Sigmoid colon (tissue), 7 donors: ENCODE data around the gene PYGB. TPM values are rescaled to one million over a fixed set of nuclear protein-coding genes. Genes with fewer than 3 reads are reported as not detected.

Experiments
- DNase-seq: peaks from one replicate; pipeline ENCODE4 v3.0.0-alpha.2; 2019
- H3K27ac ChIP-seq, 4 donors: fragments of 200-600 bp; sonication (generic); one replicate each; pipeline ENCODE4 v1.5.1; 2016 to 2019; ENCODE audit warnings: mild to moderate bottlenecking in 1 of 4
- H3K27me3 ChIP-seq, 3 donors: fragments of 200-600 bp; sonication (generic); one replicate each; pipeline ENCODE4 v1.5.1; 2019; ENCODE audit warnings: mild to moderate bottlenecking in 1 of 3
- H3K36me3 ChIP-seq, 4 donors: fragments of 200-600 bp; sonication (generic); one replicate each; pipeline ENCODE4 v1.5.1; 2016 to 2019
- H3K4me1 ChIP-seq, 4 donors: fragments of 200-600 bp; sonication (generic); one replicate each; pipeline ENCODE4 v1.5.1; 2017 to 2019
- H3K4me3 ChIP-seq, 4 donors: fragments of 200-600 bp; sonication (generic); one replicate each; pipeline ENCODE4 v1.5.1; 2017 to 2019; ENCODE audit warnings: mild to moderate bottlenecking in 2 of 4, moderate library complexity in 1 of 4
- H3K9me3 ChIP-seq, 4 donors: fragments of 200-600 bp in 3 of 4; sonication (generic) in 3 of 4; one replicate each; pipeline versions ENCODE4 v1.5.1 to v1.6.1; 2013 to 2019
- EP300 ChIP-seq, 4 donors: sonication (generic); formaldehyde crosslinking; IDR thresholded peaks; one replicate each; pipeline ENCODE4 v1.6.1; 2017; ENCODE audit warnings: antibody characterized with exemption in 4 of 4
- POLR2A ChIP-seq, 2 donors: fragments of 450-650 bp; IDR thresholded peaks; one replicate each; pipeline ENCODE4 v1.6.1; 2016; ENCODE audit warnings: antibody characterized with exemption in 2 of 2, mild to moderate bottlenecking in 2 of 2, moderate library complexity in 2 of 2
- POLR2AphosphoS5 ChIP-seq, 4 donors: sonication (generic); formaldehyde crosslinking; IDR thresholded peaks; one replicate each; pipeline ENCODE4 v1.6.1; 2017; ENCODE audit warnings: antibody characterized with exemption in 4 of 4
- WGBS, 2 donors: extraction: QIAGEN DNeasy Blood & Tissue Kit; methylation state at CpG; one replicate each; pipeline ENCODE4 v1.1.7; 2013; 5-methylcytosine and 5-hydroxymethylcytosine counted together
- intact Hi-C: fragments of 100-400 bp; cut with DNase I; formaldehyde crosslinking; loops from one replicate; pipeline ENCODE4 v1.15.1; 2023
- polyA plus RNA-seq, 3 donors: library from polyadenylated mRNA; stranded (reverse); fragments of 200-250 nt; gene quantifications; one replicate each; pipeline ENCODE4 v1.2.3, GENCODE V29; 2013
- small RNA-seq, 3 donors: library from RNA; depleted of rRNA; stranded (forward); fragments of <200 nt; gene quantifications; one replicate each; pipeline ENCODE3, GENCODE V24; 2016
- total RNA-seq, 4 donors: library from RNA; depleted of rRNA; stranded (reverse); fragments of >200 nt; gene quantifications; one replicate each; pipeline ENCODE4 v1.1.0, GENCODE V29; 2016
- TF ChIP-seq, protein P1 (sequence below), 4 experiments: fragments of 450-650 bp in 3 of 4; fragments of 200-600 bp in 1 of 4; IDR thresholded peaks; one replicate each; pipeline ENCODE4 v1.5.1; 2016 to 2019; ENCODE audit warnings: antibody characterized with exemption in 4 of 4, mild to moderate bottlenecking in 3 of 4, moderate library complexity in 2 of 4
- donor health status: healthy with polysubstance abuse.
- donor health status: Bipolar disorder and iron deficiency.
- donor health status: healthy.

Gene PYGB
- total and polyA plus RNA-seq, 7 donors = 45.6 to 317 (median 198) TPM

DNA sequence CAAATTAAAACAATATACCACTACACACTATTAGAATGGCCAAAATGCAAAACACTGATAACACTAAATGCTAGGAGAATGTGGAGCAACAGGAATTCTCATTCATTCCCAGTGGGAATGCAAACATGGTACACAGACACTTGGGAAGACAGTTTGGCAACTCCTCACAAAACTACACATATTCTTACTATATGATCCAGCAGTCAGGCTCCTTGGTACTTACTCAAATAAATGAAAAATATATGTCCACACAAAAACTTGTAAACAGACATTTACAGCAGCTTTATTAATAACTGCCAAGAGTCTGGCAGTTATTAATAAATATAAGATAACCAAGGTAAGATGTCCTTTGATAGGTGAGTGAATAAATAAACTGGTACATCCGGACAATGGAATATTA is 97.8 kb downstream of the PYGB start:
- H3K27ac ChIP-seq = no peak overlapping the region
- H3K4me3 ChIP-seq = no peak overlapping the region
- no peaks in the 10 kb centered on the region for H3K4me1 ChIP-seq
- H3K27me3 ChIP-seq = no peaks in the 10 kb centered on the region
- no peak for DNase-seq
- no peaks in the 10 kb centered on the region for H3K9me3 ChIP-seq
- WGBS, 2 donors = 94 to 95% methylated on average over 1 of the region's 1 CpG
- intact Hi-C loops = no loop called here
- no peaks in the 10 kb centered on the region for H3K36me3 ChIP-seq
- TF ChIP-seq POLR2AphosphoS5 (IDR thresholded peaks at IDR 0.05) (no peak), POLR2A (IDR thresholded peaks at IDR 0.05) (no peak), EP300 (IDR thresholded peaks at IDR 0.05) (no peak)
- TF ChIP-seq, protein P1, sequence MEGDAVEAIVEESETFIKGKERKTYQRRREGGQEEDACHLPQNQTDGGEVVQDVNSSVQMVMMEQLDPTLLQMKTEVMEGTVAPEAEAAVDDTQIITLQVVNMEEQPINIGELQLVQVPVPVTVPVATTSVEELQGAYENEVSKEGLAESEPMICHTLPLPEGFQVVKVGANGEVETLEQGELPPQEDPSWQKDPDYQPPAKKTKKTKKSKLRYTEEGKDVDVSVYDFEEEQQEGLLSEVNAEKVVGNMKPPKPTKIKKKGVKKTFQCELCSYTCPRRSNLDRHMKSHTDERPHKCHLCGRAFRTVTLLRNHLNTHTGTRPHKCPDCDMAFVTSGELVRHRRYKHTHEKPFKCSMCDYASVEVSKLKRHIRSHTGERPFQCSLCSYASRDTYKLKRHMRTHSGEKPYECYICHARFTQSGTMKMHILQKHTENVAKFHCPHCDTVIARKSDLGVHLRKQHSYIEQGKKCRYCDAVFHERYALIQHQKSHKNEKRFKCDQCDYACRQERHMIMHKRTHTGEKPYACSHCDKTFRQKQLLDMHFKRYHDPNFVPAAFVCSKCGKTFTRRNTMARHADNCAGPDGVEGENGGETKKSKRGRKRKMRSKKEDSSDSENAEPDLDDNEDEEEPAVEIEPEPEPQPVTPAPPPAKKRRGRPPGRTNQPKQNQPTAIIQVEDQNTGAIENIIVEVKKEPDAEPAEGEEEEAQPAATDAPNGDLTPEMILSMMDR (IDR thresholded peaks at IDR 0.05) = no peak

DNA sequence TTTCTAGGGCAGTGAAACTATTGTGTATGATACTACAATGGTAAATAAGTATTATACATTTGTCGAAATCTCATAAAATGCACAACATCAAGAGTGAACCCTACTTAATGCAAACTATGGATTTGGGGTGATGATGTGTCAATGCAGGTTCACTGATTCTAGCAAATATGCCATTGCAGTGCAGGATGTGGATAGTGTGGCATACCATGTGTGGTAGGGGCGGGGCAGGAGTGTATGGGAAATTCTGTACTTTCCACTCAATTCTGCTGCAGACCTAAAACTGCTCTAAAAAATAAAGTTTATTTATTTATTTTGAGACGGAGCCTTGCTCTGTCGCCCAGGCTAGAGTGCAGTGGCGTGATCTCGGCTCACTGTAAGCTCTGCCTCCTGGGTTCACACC is 98.5 kb downstream of the PYGB start:
- peaks cover 0 to 5% (median 0%) of the 10 kb centered on the region in 4 donors for H3K4me1 ChIP-seq
- no peaks in the 10 kb centered on the region for H3K9me3 ChIP-seq
- WGBS, 2 donors = 92 to 95% methylated on average over 6 of the region's 6 CpGs
- H3K27ac ChIP-seq = no peak overlapping the region
- no peaks in the 10 kb centered on the region for H3K36me3 ChIP-seq
- intact Hi-C loops = no loop called here
- no peak overlapping the region for H3K4me3 ChIP-seq
- DNase-seq = no peak
- TF ChIP-seq POLR2A (IDR thresholded peaks at IDR 0.05) = no peak
- TF ChIP-seq, protein P1 (IDR thresholded peaks at IDR 0.05) = no peak
- no peak for TF ChIP-seq EP300 (IDR thresholded peaks at IDR 0.05)
- no peak for TF ChIP-seq POLR2AphosphoS5 (IDR thresholded peaks at IDR 0.05)
- no peaks in the 10 kb centered on the region for H3K27me3 ChIP-seq

Small RNAs within 50 kb of the gene (small RNA-seq; reads per million reads assigned to genes)
- gene AL035252.4 (0 reads per million in 3 donors), gene AL121772.2 (0 reads per million in 3 donors), gene RF00019 (0 reads per million in 3 donors)

Other genes starting within 250 kb of the PYGB start
- 10 to 100 TPM; 27.1 to 41.0 (median 30.5) TPM for gene ACSS1, start 189.9 kb upstream of the PYGB start, total RNA-seq
- 10 to 100 TPM; 20.1 to 24.7 (median 21.0) TPM for gene ACSS1, start 189.9 kb upstream of the PYGB start, polyA plus RNA-seq
- not detected for gene VSX1, start 165.9 kb upstream of the PYGB start, total RNA-seq
- under 1 TPM in 1 of 3 donors, not detected in 2; 0.03 TPM for gene VSX1, start 165.9 kb upstream of the PYGB start, polyA plus RNA-seq
- 10 to 100 TPM; 26.0 to 48.2 (median 37.2) TPM for gene ENTPD6, start 52.4 kb upstream of the PYGB start, total RNA-seq
- 100 to 1,000 TPM in 1 of 3 donors, 10 to 100 TPM in 2; 33.0 to 117 (median 48.6) TPM for gene ENTPD6, start 52.4 kb upstream of the PYGB start, polyA plus RNA-seq
- 10 to 100 TPM; 18.9 to 39.6 (median 34.9) TPM for gene ABHD12, start 142.8 kb downstream of the PYGB start, total RNA-seq
- gene ABHD12, start 142.8 kb downstream of the PYGB start, polyA plus RNA-seq = 10 to 100 TPM; 27.0 to 49.0 (median 35.7) TPM
- 1 to 10 TPM in 1 of 4 donors, under 1 TPM in 3; 0.28 to 1.4 (median 0.50) TPM for gene GINS1, start 159.6 kb downstream of the PYGB start, total RNA-seq
- 1 to 10 TPM; 1.2 to 7.6 (median 4.2) TPM for gene GINS1, start 159.6 kb downstream of the PYGB start, polyA plus RNA-seq